ENCODE measurements around the gene SAP30BP. TPM values are rescaled to one million over a fixed set of nuclear protein-coding genes. Genes with fewer than 3 reads are reported as not detected.
A peak's percentile ranks its signal among the peaks of the same experiment; 100 is the strongest.

Gene SAP30BP
- total RNA-seq, 3 donors from 2014 or later (not counting 1 experiment from before 2014, with no cell fraction given): 234 to 246 (median 240) TPM

DNA sequence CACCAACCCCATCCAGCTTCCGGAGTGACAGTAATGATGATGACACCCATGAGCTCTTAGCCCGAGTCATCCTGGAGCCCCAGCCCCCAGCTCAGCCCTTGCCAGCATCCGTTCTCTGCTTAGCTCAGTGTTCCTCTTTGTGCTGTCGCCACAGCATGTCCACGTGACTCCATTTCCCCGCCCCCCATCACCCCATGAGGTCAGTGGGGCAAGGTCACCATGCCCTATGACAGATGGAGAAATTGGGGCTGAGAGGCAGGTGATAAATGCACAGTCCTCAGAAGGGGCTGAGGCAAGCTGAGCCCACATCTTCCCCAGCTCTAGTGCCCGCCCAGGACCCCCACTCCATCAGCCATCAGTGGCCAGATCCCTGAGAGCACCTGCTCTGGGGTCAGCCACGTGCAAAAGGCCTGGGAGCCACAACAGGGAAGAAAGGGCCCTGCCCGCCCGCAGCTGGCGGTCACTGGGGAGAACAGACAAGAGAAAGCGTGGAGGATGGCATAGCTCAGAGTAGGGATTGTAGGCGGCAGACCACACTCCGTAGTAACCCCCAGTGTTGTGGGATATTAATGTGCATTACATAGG lies 71.2 kb downstream of the SAP30BP start:
- DNase-seq (no peak), ATAC-seq (peak; percentile 46 to 70 (median 50))
- intact Hi-C loops (cut with micrococcal nuclease): no loop called here
- no peaks in the 10 kb centered on the region for H3K9me3 Mint-ChIP-seq
- no peaks in the 10 kb centered on the region for H3K9me3 ChIP-seq (ENCODE audit: control insufficient read depth, insufficient read depth, low read length)
- no peaks in the 10 kb centered on the region for H3K36me3 ChIP-seq (ENCODE audit: control insufficient read depth, insufficient read depth, low read length)
- no peaks in the 10 kb centered on the region for H3K27me3 ChIP-seq (ENCODE audit: control insufficient read depth, insufficient read depth, low read length)
- TF ChIP-seq, protein P1, sequence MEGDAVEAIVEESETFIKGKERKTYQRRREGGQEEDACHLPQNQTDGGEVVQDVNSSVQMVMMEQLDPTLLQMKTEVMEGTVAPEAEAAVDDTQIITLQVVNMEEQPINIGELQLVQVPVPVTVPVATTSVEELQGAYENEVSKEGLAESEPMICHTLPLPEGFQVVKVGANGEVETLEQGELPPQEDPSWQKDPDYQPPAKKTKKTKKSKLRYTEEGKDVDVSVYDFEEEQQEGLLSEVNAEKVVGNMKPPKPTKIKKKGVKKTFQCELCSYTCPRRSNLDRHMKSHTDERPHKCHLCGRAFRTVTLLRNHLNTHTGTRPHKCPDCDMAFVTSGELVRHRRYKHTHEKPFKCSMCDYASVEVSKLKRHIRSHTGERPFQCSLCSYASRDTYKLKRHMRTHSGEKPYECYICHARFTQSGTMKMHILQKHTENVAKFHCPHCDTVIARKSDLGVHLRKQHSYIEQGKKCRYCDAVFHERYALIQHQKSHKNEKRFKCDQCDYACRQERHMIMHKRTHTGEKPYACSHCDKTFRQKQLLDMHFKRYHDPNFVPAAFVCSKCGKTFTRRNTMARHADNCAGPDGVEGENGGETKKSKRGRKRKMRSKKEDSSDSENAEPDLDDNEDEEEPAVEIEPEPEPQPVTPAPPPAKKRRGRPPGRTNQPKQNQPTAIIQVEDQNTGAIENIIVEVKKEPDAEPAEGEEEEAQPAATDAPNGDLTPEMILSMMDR (IDR thresholded peaks at IDR 0.05): no peak
- no peak overlapping the region for H3K4me3 Mint-ChIP-seq
- H3K27me3 Mint-ChIP-seq (ENCODE audit: low read depth in 2 of 2): no peaks in the 10 kb centered on the region
- H3K4me3 ChIP-seq (ENCODE audit: low read length): no peak overlapping the region
- peak overlapping the region in 1 of 2 donors; percentile 59 for H3K27ac Mint-ChIP-seq
- WGBS (ENCODE audit: insufficient coverage): 56% methylated on average over 14 of the region's 14 CpGs
- H3K4me1 Mint-ChIP-seq: peaks cover 0 to 8% of the 10 kb centered on the region in 2 donors
- no peak overlapping the region for H3K27ac ChIP-seq (ENCODE audit: low read length)
- no peaks in the 10 kb centered on the region for H3K36me3 Mint-ChIP-seq
- H3K4me1 ChIP-seq (ENCODE audit: control insufficient read depth, insufficient read depth, low read length): peaks cover 12% of the 10 kb centered on the region

DNA sequence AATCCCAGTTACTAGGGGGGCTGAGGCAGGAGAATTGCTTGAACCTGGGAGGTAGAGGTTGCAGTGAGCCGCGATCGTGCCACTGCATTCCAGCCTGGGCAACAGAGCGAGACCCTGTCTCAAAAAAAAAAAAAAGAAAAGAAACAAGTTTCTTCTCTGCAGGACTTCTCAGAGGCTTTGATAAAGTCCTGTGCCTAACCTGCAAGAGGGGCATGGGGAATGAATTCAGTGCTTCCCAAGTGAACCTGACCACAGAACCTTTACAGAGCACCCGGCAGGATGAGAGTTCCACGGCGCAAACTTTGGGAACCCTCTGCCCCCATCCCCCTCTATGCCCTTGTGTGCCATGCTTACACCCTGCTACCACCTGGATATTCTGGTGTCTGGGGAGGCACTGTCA lies 72.0 kb downstream of the SAP30BP start:
- Histone ChIP-seq H3K9me3 (ENCODE audit: control insufficient read depth, insufficient read depth, low read length) (no peaks in the 10 kb centered on the region), H3K4me3 (ENCODE audit: low read length) (no peak overlapping the region), H3K4me1 (ENCODE audit: control insufficient read depth, insufficient read depth, low read length) (peaks cover 12% of the 10 kb centered on the region), H3K36me3 (ENCODE audit: control insufficient read depth, insufficient read depth, low read length) (no peaks in the 10 kb centered on the region), H3K27me3 (ENCODE audit: control insufficient read depth, insufficient read depth, low read length) (no peaks in the 10 kb centered on the region), H3K27ac (ENCODE audit: low read length) (no peak overlapping the region)
- H3K27me3 Mint-ChIP-seq (ENCODE audit: low read depth in 2 of 2): no peaks in the 10 kb centered on the region
- WGBS (ENCODE audit: insufficient coverage): over 99% methylated on average over 7 of the region's 7 CpGs
- ATAC-seq (no peak), DNase-seq (no peak)
- no peaks in the 10 kb centered on the region for H3K36me3 Mint-ChIP-seq
- intact Hi-C loops (cut with micrococcal nuclease): no loop called here
- no peaks in the 10 kb centered on the region for H3K9me3 Mint-ChIP-seq
- H3K4me1 Mint-ChIP-seq: peaks cover 0 to 8% of the 10 kb centered on the region in 2 donors
- no peak overlapping the region for H3K4me3 Mint-ChIP-seq
- TF ChIP-seq, protein P1 (IDR thresholded peaks at IDR 0.05): no peak
- H3K27ac Mint-ChIP-seq: no peak overlapping the region

DNA sequence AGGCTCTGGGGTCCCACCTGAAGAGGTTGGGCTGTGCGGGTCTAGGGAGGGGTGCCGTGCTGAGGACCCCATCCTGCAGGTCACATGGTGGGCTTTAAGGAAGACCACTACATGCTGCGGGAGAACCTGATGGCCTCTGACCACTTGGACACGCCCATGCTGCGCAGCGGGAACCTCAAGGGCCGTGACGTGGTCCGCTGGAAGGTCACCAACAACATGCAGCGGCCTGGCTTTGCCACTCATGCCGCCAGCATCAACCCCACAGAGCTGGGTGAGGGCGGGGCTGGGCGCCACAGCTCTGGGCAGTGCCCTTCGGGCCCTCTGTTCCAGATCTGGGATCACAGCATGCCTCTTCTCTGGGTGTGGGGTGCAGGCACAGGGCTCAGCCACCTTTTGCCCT lies 72.7 kb downstream of the SAP30BP start:
- DNase-seq: no peak
- Histone ChIP-seq H3K4me3 (ENCODE audit: low read length) (no peak overlapping the region), H3K27ac (ENCODE audit: low read length) (no peak overlapping the region), H3K4me1 (ENCODE audit: control insufficient read depth, insufficient read depth, low read length) (peaks cover 8% of the 10 kb centered on the region), H3K36me3 (ENCODE audit: control insufficient read depth, insufficient read depth, low read length) (no peaks in the 10 kb centered on the region), H3K9me3 (ENCODE audit: control insufficient read depth, insufficient read depth, low read length) (no peaks in the 10 kb centered on the region), H3K27me3 (ENCODE audit: control insufficient read depth, insufficient read depth, low read length) (no peaks in the 10 kb centered on the region)
- intact Hi-C loops (cut with micrococcal nuclease): no loop called here
- no peak overlapping the region for H3K27ac Mint-ChIP-seq
- ATAC-seq: no peak
- no peaks in the 10 kb centered on the region for H3K36me3 Mint-ChIP-seq
- no peak overlapping the region for H3K4me3 Mint-ChIP-seq
- peaks cover 0 to 8% of the 10 kb centered on the region in 2 donors for H3K4me1 Mint-ChIP-seq
- TF ChIP-seq, protein P1 (IDR thresholded peaks at IDR 0.05): no peak
- 92% methylated on average over 14 of the region's 14 CpGs for WGBS (ENCODE audit: insufficient coverage)
- no peaks in the 10 kb centered on the region for H3K9me3 Mint-ChIP-seq
- no peaks in the 10 kb centered on the region for H3K27me3 Mint-ChIP-seq (ENCODE audit: low read depth in 2 of 2)

DNA sequence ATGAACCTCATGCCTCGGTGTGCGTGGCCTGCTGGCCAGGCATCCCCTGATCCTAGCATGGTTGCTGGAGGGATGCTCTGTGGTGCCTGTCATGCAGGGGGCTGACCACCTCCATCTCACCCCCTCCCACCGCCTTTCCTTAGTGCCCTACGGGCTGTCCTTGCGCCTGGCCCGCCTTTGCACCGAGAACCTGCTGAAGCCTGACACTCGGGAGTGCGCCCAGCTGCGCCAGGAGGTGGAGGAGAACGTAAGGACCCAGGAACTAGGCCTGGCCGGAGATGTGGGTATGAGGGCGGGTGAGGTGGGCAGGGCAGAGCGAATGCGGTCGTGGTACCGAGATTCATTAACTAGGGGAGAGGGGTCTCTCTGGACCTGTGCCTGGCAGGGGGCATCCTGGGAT lies 73.1 kb downstream of the SAP30BP start:
- intact Hi-C loops (cut with micrococcal nuclease): no loop called here

More for the DNA sequence above, 73.1 kb downstream of the SAP30BP start:
- Histone ChIP-seq H3K4me1 (ENCODE audit: control insufficient read depth, insufficient read depth, low read length) (peaks cover 8% of the 10 kb centered on the region), H3K9me3 (ENCODE audit: control insufficient read depth, insufficient read depth, low read length) (no peaks in the 10 kb centered on the region), H3K36me3 (ENCODE audit: control insufficient read depth, insufficient read depth, low read length) (no peaks in the 10 kb centered on the region), H3K4me3 (ENCODE audit: low read length) (no peak overlapping the region), H3K27ac (ENCODE audit: low read length) (no peak overlapping the region), H3K27me3 (ENCODE audit: control insufficient read depth, insufficient read depth, low read length) (no peaks in the 10 kb centered on the region)
- DNase-seq (no peak), ATAC-seq (no peak)
- H3K27me3 Mint-ChIP-seq (ENCODE audit: low read depth in 2 of 2): no peaks in the 10 kb centered on the region
- no peaks in the 10 kb centered on the region for H3K9me3 Mint-ChIP-seq
- H3K4me3 Mint-ChIP-seq: no peak overlapping the region
- no peak overlapping the region for H3K27ac Mint-ChIP-seq
- H3K36me3 Mint-ChIP-seq: no peaks in the 10 kb centered on the region
- TF ChIP-seq, protein P1 (IDR thresholded peaks at IDR 0.05): no peak
- WGBS (ENCODE audit: insufficient coverage): 94% methylated on average over 17 of the region's 17 CpGs
- peaks cover 0 to 8% of the 10 kb centered on the region in 2 donors for H3K4me1 Mint-ChIP-seq
